ENCODE data around the gene AHI1.

AHI1 gene

GRCh38 chr6:135301304-135301703 lies 196.2 kb downstream of the AHI1 start:
- ChIA-PET CTCF (interaction anchor here (0.8 to 2.1 kb wide), 3 partner anchors 11 to 21 kb away, joined by 3 to 7 read pairs (median 5); no protein-coding TSS in a partner anchor), POLR2A (no interaction called here)
- no peak for TF ChIP-seq CTCF (IDR thresholded peaks at IDR 0.05; ENCODE audit: control extremely low read depth, extremely low read depth, low read depth, missing control alignments)

DNA sequence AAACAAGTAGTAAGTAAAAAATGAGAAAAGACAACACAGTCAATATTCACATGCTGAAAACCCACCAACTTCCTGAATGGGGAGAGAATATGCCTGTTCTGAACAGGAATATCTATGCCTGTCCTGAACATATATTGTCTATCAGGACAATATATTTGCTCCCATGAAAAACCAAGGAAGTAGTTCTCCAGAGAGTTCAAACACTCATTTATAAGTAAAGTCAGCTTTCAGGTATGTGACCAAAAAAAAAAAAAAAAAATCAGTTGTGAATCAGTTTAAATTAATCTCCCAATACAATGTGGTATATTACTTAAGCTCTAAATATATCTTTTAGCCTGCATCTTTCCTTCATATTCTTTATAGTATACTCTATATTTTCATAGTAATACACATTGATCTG lies 197.0 kb downstream of the AHI1 start:
- no peak for TF ChIP-seq CTCF (IDR thresholded peaks at IDR 0.05; ENCODE audit: control extremely low read depth, extremely low read depth, low read depth, missing control alignments)
- ChIA-PET CTCF (interaction anchor here (0.8 to 2.1 kb wide), 5 partner anchors 10 to 32 kb away, joined by 3 to 7 read pairs (median 5); no protein-coding TSS in a partner anchor), POLR2A (no interaction called here)
- DNase-seq (ENCODE audit: extremely low spot score): no peak

More at GRCh38 chr6:135301304-135301703, 196.2 kb downstream of the AHI1 start:
- no peak for DNase-seq (ENCODE audit: extremely low spot score)

DNA sequence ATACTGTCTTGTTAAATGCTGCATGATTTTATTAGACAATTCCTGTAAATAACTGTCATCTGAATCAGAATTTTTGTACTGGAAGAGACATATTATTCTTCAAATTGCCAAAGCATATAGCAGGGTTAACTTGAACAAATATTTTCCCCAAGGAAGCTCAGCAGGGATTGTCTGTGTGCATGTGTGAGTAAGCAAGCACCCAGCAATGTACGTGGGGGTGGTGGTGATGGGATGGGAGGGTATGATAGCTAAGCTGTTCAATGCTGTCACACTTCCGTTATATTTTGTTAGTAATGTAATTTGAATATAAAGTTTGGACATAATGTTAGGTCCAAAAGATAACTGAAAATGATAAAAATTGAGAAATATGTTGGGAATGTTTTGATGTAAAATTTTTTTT lies 198.3 kb downstream of the AHI1 start:
- DNase-seq (ENCODE audit: extremely low spot score): no peak
- no peak for TF ChIP-seq CTCF (IDR thresholded peaks at IDR 0.05; ENCODE audit: control extremely low read depth, extremely low read depth, low read depth, missing control alignments)
- CTCF ChIA-PET: interaction anchor here (1.8 to 2.1 kb wide), 3 partner anchors 9 to 31 kb away, joined by 3 to 7 read pairs (median 5); no protein-coding TSS in a partner anchor
- POLR2A ChIA-PET: no interaction called here

- no peak for DNase-seq (ENCODE audit: extremely low spot score)
- no peak for TF ChIP-seq CTCF (IDR thresholded peaks at IDR 0.05; ENCODE audit: control extremely low read depth, extremely low read depth, low read depth, missing control alignments)
- CTCF ChIA-PET: no interaction called here
- POLR2A ChIA-PET: no interaction called here
These were observed 199.1 kb downstream of the AHI1 start for GRCh38 chr6:135298455-135298854.

GRCh38 chr6:135296715-135297114 lies 200.8 kb downstream of the AHI1 start:
- CTCF ChIA-PET: no interaction called here
- no peak for DNase-seq (ENCODE audit: extremely low spot score)
- TF ChIP-seq CTCF (IDR thresholded peaks at IDR 0.05; ENCODE audit: control extremely low read depth, extremely low read depth, low read depth, missing control alignments): no peak
- POLR2A ChIA-PET: no interaction called here

DNA sequence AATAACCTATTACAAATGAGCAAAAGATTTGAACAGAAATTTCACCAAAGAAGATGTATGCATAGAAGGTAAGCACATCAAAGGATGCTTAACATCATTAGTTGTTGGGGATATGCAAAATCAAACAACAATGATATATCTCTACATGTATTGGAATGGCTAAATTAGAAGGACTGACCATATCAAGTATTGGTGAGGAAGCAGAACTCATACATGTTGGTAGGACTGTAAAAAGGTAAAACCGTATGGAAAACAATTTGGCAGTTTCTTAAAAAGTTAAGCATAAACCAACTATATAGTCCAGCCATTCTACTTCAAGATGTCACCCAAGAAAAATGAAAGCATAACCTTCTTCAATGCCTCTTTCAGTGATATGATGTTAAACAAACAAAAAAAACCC lies 202.5 kb downstream of the AHI1 start:
- ChIA-PET POLR2A (no interaction called here), CTCF (no interaction called here)
- no peak for DNase-seq (ENCODE audit: extremely low spot score)
- TF ChIP-seq CTCF (IDR thresholded peaks at IDR 0.05; ENCODE audit: control extremely low read depth, extremely low read depth, low read depth, missing control alignments): no peak
